GM19240 (cell line): ENCODE data around the gene PPP6R3.
A peak's percentile ranks its signal among the peaks of the same experiment; 100 is the strongest.
"Not testable (repeated sequence)": the region's sequence is repeated elsewhere in the genome, so short reads cannot be mapped to it uniquely, and the experiment has no call there.

Experiments
- DNase-seq: peaks from one replicate; pipeline ENCODE4 v3.0.0; 2011; ENCODE audit warnings: low spot score; ENCODE audit not compliant: insufficient read length

PPP6R3 gene

GRCh38 chr11:68457216-68457897 lies 3.2 kb upstream of the PPP6R3 start:
- DNase-seq = no peak

- no peak for DNase-seq
These were observed 2.7 kb upstream of the PPP6R3 start for GRCh38 chr11:68457898-68458249.

GRCh38 chr11:68458340-68458739 lies 2.2 kb upstream of the PPP6R3 start:
- DNase-seq = not testable (repeated sequence)

- peak; percentile 97 for DNase-seq
These were observed 439 bp upstream of the PPP6R3 start for GRCh38 chr11:68459886-68460740.

- no peak for DNase-seq
These were observed 994 bp downstream of the PPP6R3 start for GRCh38 chr11:68461575-68461917.

- DNase-seq = no peak
These were observed 3.2 kb downstream of the PPP6R3 start for GRCh38 chr11:68463714-68464113.

- DNase-seq = no peak
These were observed 6.8 kb downstream of the PPP6R3 start for GRCh38 chr11:68467201-68467834.

GRCh38 chr11:68468217-68468828 lies 7.8 kb downstream of the PPP6R3 start:
- no peak for DNase-seq

GRCh38 chr11:68469122-68469521 lies 8.6 kb downstream of the PPP6R3 start:
- no peak for DNase-seq

- DNase-seq = no peak
These were observed 9.1 kb downstream of the PPP6R3 start for GRCh38 chr11:68469642-68470041.

- DNase-seq = no peak
These were observed 9.8 kb downstream of the PPP6R3 start for GRCh38 chr11:68470304-68470811.

- no peak for DNase-seq
These were observed 11.1 kb downstream of the PPP6R3 start for GRCh38 chr11:68471360-68472340.

GRCh38 chr11:68472778-68473177 lies 12.2 kb downstream of the PPP6R3 start:
- DNase-seq = no peak

GRCh38 chr11:68473693-68474092 lies 13.1 kb downstream of the PPP6R3 start:
- no peak for DNase-seq

GRCh38 chr11:68475626-68476025 lies 15.1 kb downstream of the PPP6R3 start:
- not testable (repeated sequence) for DNase-seq

- no peak for DNase-seq
These were observed 18.8 kb downstream of the PPP6R3 start for GRCh38 chr11:68479390-68479789.

GRCh38 chr11:68480193-68480592 lies 19.6 kb downstream of the PPP6R3 start:
- DNase-seq = no peak

GRCh38 chr11:68480852-68481510 lies 20.4 kb downstream of the PPP6R3 start:
- DNase-seq = no peak

GRCh38 chr11:68481579-68482240 lies 21.2 kb downstream of the PPP6R3 start:
- DNase-seq = no peak

GRCh38 chr11:68488623-68489022 lies 28.1 kb downstream of the PPP6R3 start:
- no peak for DNase-seq
